GM12875 (cell line): ENCODE measurements around the gene SAMD4A.

Experiments used
- H3K4me3 ChIP-seq: one replicate; pipeline ENCODE4 v1.5.1; 2011; ENCODE audit warnings: low read depth, low read length, control low read depth
- TF ChIP-seq, protein P1 (sequence below): IDR thresholded peaks from 2 replicates; pipeline ENCODE4 v1.5.1; 2011; ENCODE audit warnings: low read depth, mild to moderate bottlenecking, control low read depth, inconsistent platforms, low read length, moderate library complexity, borderline replicate concordance; ENCODE audit not compliant: insufficient read depth

The SAMD4A gene

DNA sequence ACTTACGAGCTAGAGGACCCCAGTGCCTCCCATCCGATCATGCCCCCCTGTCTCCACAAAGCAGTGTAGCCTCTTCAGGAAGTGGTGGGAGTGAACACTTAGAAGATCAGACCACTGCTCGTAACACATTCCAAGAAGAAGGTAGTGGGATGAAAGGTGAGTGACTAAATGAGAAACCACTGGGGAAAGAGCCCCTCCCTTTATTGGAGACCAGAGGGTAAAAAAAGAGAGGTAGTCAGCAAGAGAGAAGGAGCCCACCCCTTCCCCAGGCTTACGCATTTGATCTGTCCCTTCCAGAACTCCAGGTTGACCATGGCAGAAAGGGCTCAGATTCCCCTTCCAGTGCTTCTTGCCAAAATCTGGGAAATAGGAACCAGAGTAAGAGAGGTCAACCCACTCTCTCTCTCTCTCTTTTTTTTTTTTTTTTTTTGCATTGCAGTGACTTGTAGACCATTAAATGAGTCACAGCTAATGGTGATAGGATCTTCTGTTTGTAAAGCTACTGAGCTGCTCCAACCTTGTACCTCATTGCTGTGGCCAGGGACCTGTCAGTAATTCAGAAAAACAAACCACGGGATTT lies 170.3 kb downstream of the SAMD4A start:
- TF ChIP-seq, protein P1, sequence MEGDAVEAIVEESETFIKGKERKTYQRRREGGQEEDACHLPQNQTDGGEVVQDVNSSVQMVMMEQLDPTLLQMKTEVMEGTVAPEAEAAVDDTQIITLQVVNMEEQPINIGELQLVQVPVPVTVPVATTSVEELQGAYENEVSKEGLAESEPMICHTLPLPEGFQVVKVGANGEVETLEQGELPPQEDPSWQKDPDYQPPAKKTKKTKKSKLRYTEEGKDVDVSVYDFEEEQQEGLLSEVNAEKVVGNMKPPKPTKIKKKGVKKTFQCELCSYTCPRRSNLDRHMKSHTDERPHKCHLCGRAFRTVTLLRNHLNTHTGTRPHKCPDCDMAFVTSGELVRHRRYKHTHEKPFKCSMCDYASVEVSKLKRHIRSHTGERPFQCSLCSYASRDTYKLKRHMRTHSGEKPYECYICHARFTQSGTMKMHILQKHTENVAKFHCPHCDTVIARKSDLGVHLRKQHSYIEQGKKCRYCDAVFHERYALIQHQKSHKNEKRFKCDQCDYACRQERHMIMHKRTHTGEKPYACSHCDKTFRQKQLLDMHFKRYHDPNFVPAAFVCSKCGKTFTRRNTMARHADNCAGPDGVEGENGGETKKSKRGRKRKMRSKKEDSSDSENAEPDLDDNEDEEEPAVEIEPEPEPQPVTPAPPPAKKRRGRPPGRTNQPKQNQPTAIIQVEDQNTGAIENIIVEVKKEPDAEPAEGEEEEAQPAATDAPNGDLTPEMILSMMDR, result no peak
- no peak overlapping the region for H3K4me3 ChIP-seq

DNA sequence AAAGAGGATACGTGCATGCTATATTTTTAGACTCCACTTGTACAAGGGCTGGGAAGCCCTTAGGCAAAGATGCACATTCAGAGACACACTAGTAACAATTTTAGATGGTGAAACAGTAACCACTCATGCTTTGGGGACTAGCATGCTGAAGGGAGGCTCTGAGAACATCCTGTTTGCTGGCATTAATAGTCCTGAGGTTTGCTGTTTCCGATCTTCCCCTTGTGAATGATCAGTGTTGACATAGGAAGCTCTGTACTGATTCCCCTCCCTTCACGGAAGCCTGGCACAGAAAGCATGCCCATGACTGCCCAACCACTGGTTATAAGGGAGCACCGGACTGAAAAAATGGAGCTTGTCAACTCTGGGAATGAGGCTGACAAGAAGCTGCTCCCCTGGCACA lies 171.1 kb downstream of the SAMD4A start:
- H3K4me3 ChIP-seq, result no peak overlapping the region
- TF ChIP-seq, protein P1, result no peak

DNA sequence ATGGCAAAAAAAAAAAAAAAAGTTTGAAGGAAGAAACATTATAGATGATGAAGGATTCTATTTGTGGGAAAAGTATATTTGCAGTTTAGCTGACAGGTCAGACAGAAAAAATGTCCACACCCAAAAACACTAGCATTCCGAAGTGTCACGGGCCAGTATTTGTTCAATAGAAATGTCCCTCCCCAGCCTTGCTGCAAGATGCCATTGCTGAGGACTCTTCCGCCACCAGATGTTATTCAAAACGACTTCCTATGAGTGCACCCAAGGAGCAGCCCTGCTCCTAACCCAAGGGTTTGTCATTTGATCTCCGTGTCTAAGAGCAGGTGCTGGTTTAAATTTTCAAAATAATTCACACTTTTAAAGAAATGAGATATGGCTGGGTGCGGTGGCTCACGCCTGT lies 172.6 kb downstream of the SAMD4A start:
- TF ChIP-seq, protein P1, result no peak

DNA sequence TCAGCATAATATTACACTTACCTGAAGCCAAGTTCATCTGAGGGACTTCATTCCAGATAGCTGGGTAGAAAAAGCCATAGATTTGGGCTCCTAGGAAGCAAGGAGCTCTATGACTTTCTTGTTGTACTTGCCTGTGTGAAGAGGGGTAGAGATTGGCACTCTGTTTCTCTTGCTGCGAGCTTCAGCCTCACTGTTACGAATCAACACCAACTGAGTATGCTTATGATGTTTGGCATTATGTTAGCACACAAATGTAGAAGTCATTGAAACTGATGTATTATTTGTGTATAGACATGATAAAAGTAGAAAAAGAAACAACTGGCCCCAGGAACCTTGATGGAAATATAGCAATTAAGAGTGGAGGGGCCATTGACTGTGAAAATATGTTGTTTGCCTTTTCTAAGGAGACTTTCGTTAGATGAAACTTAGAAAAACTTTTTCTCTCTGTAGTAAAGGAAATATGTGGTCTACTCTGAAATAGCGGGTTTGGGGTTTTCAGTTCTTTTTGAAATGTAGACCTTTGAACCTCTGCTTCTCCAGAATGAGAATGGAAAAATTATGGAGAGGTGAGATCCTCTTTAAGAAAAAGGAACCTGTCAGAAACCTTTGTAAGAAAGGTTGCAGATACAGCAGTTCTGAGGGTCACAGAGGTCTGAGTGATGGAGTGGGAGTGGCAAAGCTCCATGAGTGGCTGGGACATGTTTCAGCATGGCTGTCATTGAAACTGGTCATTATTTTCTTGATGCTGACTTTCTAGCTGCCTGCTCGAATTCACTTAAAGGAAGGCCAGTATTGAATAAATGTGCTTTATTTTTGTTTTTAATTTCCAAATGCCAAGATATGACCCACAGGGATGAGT lies 175.8 kb downstream of the SAMD4A start:
- no peak overlapping the region for H3K4me3 ChIP-seq

More for the DNA sequence above, 172.6 kb downstream of the SAMD4A start:
- H3K4me3 ChIP-seq, result no peak overlapping the region

DNA sequence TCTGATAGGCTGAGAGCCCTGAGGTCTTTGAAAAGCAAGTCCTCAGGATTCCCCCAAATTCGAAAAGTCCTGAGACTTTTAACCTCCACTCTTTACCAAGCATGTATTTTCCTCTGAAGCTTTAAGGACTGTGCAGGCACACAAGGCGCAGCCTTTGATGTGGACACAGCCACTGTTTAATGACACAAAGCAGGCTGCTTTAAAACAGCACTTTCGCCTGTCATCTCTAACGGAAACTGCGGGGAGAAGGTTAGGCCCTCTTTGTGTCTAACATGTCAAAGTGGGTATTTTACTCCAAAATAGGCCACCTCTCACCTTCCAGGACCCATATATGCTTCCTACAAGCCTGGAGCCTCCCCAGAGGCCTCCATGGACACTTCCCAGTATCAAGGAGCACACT lies 176.5 kb downstream of the SAMD4A start:
- TF ChIP-seq, protein P1, result no peak
- no peak overlapping the region for H3K4me3 ChIP-seq

More for the DNA sequence above, 175.8 kb downstream of the SAMD4A start:
- TF ChIP-seq, protein P1, result no peak

DNA sequence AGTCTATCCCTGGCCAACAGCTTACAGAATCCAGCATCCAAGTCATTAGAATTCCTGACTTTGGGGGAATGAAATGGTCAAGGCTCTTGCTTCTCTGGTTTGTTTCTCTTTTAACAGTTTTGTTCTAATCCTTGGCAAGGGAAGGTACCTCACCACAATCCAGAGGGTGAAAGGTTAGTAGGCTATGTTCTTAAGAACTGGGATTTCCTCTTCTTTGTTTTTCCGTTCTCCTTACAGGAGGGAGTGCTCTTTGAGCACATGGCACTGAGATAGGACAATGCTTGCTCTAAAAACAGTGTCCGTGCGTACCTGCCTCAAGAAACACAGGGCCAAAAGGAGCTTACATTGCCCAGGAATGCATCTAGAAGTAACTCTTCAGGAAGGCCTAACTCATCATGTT lies 179.1 kb downstream of the SAMD4A start:
- H3K4me3 ChIP-seq, result no peak overlapping the region
- TF ChIP-seq, protein P1, result no peak

DNA sequence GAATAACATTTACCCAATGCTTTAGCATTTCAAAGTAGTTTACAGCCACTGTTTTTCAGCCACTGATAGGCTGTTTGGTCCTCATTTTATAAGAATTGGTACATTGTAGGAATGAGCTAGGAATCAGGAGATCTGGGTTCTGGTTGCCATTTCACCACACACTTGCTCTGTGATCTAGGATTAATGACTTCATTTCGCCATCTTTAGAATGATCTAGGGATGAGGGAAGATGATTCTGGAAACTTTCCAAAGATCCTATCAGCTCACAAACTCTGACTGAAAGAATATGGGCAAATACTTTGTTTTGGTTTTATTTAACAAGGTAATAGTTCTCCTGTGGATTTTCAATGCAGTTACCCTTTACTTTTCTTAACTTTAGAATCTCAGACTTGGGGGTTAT lies 180.7 kb downstream of the SAMD4A start:
- H3K4me3 ChIP-seq, result no peak overlapping the region
- TF ChIP-seq, protein P1, result no peak
